NCI-H510A (cell line): ENCODE data around the gene ATF2.

ENCODE experiments used
- DNase-seq: peaks from one replicate; lab custom pipeline; 2025; lab: John Stamatoyannopoulos, UW

The ATF2 gene

GRCh38 chr2:175080479-175080878 is 87.5 kb downstream of the ATF2 start:
- no peak for DNase-seq

GRCh38 chr2:175076272-175076671 is 91.7 kb downstream of the ATF2 start:
- no peak for DNase-seq

GRCh38 chr2:175074478-175074877 is 93.5 kb downstream of the ATF2 start:
- no peak for DNase-seq

- no peak for DNase-seq
Measured at GRCh38 chr2:175068534-175068933, 99.5 kb downstream of the ATF2 start.

- no peak for DNase-seq
Measured at GRCh38 chr2:175066411-175066810, 101.6 kb downstream of the ATF2 start.

GRCh38 chr2:175064797-175065196 is 103.2 kb downstream of the ATF2 start:
- no peak for DNase-seq

- peak; percentile 72 for DNase-seq
Measured at GRCh38 chr2:175063741-175064140, 104.3 kb downstream of the ATF2 start.

GRCh38 chr2:175062787-175063585 is 105.0 kb downstream of the ATF2 start:
- peak; percentile 99 for DNase-seq

GRCh38 chr2:175057078-175057685 is 110.8 kb downstream of the ATF2 start:
- no peak for DNase-seq

- no peak for DNase-seq
Measured at GRCh38 chr2:175055993-175056392, 112.0 kb downstream of the ATF2 start.

GRCh38 chr2:175054340-175054739 is 113.7 kb downstream of the ATF2 start:
- no peak for DNase-seq

- no peak for DNase-seq
Measured at GRCh38 chr2:175049661-175050060, 118.3 kb downstream of the ATF2 start.

GRCh38 chr2:175048275-175048674 is 119.7 kb downstream of the ATF2 start:
- DNase-seq, result no peak

GRCh38 chr2:175039490-175039889 is 128.5 kb downstream of the ATF2 start:
- DNase-seq, result no peak

- no peak for DNase-seq
Measured at GRCh38 chr2:175039031-175039430, 129.0 kb downstream of the ATF2 start.

GRCh38 chr2:175037941-175038340 is 130.1 kb downstream of the ATF2 start:
- DNase-seq, result no peak

- DNase-seq, result peak; percentile 45
Measured at GRCh38 chr2:175036582-175037018, 131.4 kb downstream of the ATF2 start.

- no peak for DNase-seq
Measured at GRCh38 chr2:175035806-175036205, 132.2 kb downstream of the ATF2 start.

GRCh38 chr2:175034716-175035115 is 133.3 kb downstream of the ATF2 start:
- no peak for DNase-seq

GRCh38 chr2:175030380-175031271 is 137.4 kb downstream of the ATF2 start:
- DNase-seq, result peak; percentile 58

- no peak for DNase-seq
Measured at GRCh38 chr2:175027755-175028154, 140.2 kb downstream of the ATF2 start.

GRCh38 chr2:175026385-175026784 is 141.6 kb downstream of the ATF2 start:
- DNase-seq, result no peak

- no peak for DNase-seq
Measured at GRCh38 chr2:175025946-175026345, 142.1 kb downstream of the ATF2 start.
